Activated CD4-positive, alpha-beta T cell treated with anti-CD3 and anti-CD28 coated beads, Interleukin-2, amount 50 U/mL, for 4 hours (primary cell): ENCODE results near the gene C1QB.

Experiments used
- DNase-seq, 2 experiments: peaks; one replicate each; pipeline ENCODE4 v3.0.0-alpha.2; 2020

Gene C1QB, protein sequence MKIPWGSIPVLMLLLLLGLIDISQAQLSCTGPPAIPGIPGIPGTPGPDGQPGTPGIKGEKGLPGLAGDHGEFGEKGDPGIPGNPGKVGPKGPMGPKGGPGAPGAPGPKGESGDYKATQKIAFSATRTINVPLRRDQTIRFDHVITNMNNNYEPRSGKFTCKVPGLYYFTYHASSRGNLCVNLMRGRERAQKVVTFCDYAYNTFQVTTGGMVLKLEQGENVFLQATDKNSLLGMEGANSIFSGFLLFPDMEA

GRCh38 chr1:22652881-22653316 lies at the start of gene C1QB:
TSS of gene C1QB (plus strand) at chr1:22653236. CDS start at chr1:22659463, 6,227 bp downstream.
- no peak for DNase-seq

DNA sequence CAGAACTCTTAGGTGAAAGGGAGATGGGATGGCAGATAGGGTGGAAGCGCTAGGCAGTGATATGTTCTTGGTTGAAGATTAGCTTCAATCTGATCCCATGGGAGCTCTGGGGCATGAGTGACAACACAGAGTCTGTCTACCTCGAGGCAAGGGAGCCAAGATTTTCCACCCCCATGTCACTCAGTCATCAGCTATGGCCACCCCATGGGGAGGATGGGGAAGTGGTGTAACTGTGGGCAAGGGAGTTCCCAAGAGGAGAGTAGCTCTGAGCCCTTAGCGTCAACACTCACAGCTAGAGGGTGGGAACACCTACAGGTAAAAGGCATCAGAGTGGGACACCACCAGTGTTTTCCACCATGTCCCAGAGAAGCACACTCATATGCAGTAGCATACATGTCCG lies 46.9 kb upstream of the C1QB start:
- DNase-seq = no peak

GRCh38 chr1:22607154-22607553 lies 45.9 kb upstream of the C1QB start:
- DNase-seq = no peak

DNA sequence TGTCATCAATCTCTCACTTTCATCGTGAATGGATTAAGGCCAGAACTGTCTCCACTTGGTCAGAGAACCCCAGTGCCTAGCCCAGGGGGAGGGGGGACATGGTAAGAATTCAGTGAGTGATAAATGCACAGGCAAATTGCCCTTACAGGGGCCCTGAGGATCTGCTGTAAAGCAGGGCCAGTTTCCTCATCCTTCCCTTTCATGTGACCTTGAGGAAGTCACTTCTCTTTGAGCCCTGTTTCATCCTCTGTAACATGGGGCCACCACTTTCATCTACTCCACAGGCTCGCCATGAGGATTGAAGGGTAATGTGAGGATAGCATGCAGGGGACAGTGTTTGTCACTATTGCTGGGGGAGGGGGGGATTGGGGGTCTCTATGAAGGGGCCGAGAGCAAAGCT lies 44.7 kb upstream of the C1QB start:
- no peak for DNase-seq

- DNase-seq = no peak
These were observed 43.7 kb upstream of the C1QB start for GRCh38 chr1:22609291-22609690.

- DNase-seq = no peak
These were observed 41.5 kb upstream of the C1QB start for GRCh38 chr1:22611530-22611947.

GRCh38 chr1:22612671-22613571 lies 40.1 kb upstream of the C1QB start:
- DNase-seq = no peak

GRCh38 chr1:22613572-22613918 lies 39.5 kb upstream of the C1QB start:
- no peak for DNase-seq

GRCh38 chr1:22613951-22614350 lies 39.1 kb upstream of the C1QB start:
- DNase-seq = no peak

DNA sequence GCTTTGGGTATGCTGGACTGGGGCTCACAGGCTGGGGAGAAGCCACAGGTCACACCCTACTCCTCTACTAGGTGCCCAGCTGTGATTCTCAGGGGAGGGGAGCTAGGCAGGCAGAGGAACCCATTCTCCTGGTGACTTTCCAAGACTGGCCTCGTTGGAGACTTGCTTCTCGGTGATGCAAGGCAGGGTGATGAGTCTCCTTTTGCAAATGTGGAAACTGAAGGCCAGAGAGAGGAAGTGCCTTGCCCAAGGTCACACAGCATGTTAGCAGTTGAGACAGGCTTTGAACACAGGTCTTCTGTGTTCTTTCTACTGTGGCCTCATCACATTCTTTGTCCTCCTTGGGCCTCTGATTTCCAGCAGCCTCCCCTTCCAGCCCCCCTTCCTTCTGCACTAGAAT lies 37.1 kb upstream of the C1QB start:
- no peak for DNase-seq

DNA sequence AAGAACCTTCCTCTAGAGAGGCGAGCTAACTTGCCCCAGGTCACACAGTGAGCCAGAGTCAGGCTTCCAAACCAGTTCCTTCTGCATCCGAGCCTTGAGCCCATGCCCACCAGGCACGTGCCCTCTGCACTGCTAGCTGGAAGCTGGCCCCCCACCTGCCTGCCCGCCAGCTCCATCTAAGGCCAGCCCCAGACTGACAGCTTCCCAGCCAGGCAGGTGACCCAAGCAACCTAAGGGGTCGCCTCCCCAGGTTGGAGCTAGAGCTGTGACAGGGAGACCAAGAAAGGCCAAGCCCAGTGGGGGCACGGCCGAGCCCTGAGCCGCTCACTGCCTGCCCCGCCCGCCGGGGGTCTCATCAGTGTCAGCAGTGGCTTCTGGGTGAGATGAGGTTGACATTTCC lies 36.5 kb upstream of the C1QB start:
- no peak for DNase-seq

DNA sequence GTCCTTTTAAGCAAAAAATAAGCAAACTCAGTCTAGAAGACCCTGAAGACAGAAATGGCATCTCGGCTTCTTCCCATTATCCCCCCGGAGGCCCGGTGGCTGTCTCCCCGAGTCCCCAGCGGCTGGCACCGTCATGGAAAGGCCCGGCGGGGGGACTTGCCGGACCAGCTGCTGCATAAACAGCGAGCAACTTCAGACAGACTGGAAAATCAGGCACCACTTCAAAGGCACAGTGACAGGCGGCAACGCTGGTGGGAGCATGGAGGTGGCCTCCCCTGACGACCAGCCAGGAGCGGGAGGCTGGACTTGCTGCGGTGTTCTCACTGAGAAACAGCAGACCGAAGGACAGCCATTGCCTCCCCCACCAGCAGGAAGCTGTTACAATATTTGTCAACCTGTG lies 35.0 kb upstream of the C1QB start:
- no peak for DNase-seq

GRCh38 chr1:22619252-22619651 lies 33.8 kb upstream of the C1QB start:
- DNase-seq = no peak

DNA sequence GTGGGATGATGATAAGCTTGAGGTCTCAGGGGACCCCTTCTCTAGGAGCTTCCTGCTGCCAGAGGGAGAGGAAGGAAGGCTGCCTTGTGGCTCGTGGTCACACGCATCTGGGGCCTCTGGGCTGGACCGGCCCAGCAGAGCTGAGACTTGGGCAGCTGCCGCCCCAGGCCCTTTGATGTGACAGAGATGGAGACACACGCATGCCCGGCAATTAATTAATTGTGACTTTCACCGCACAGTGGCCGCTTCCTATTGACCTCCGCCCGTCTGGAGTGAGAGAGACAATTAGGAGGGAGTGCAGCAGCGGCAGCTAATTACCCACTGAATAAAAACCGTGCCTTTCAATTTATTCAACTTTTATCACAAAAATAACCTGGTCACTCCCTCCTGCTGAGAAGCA lies 33.2 kb upstream of the C1QB start:
- DNase-seq = no peak

GRCh38 chr1:22621761-22622160 lies 31.3 kb upstream of the C1QB start:
- DNase-seq = no peak

GRCh38 chr1:22625262-22625925 lies 27.6 kb upstream of the C1QB start:
- no peak for DNase-seq

GRCh38 chr1:22626237-22627157 lies 26.5 kb upstream of the C1QB start:
- no peak for DNase-seq

GRCh38 chr1:22627331-22627730 lies 25.7 kb upstream of the C1QB start:
- no peak for DNase-seq

- no peak for DNase-seq
These were observed 24.2 kb upstream of the C1QB start for GRCh38 chr1:22628698-22629444.

GRCh38 chr1:22629886-22630285 lies 23.1 kb upstream of the C1QB start:
- DNase-seq = no peak

- DNase-seq = no peak
These were observed 19.2 kb upstream of the C1QB start for GRCh38 chr1:22633697-22634463.
